ENCODE results near the gene CIB2.
"Not testable (repeated sequence)": the region's sequence is repeated elsewhere in the genome, so short reads cannot be mapped to it uniquely, and the experiment has no call there.

Gene CIB2

GRCh38 chr15:78131295-78132061 is at the start of gene CIB2:
CIB2 (minus strand) TSS chr15:78131445; CDS start chr15:78131215, 230 bp downstream.
- DNase-seq = peak; percentile 81

- DNase-seq = no peak
Measured at GRCh38 chr15:78179906-78180305, 48.7 kb upstream of the CIB2 start.

- no peak for DNase-seq
Measured at GRCh38 chr15:78179286-78179840, 48.1 kb upstream of the CIB2 start.

- no peak for DNase-seq
Measured at GRCh38 chr15:78178064-78178463, 46.8 kb upstream of the CIB2 start.

GRCh38 chr15:78177447-78177873 is 46.2 kb upstream of the CIB2 start:
- DNase-seq = peak; percentile 32

- DNase-seq = no peak
Measured at GRCh38 chr15:78175330-78175729, 44.1 kb upstream of the CIB2 start.

- no peak for DNase-seq
Measured at GRCh38 chr15:78174401-78174800, 43.2 kb upstream of the CIB2 start.

- no peak for DNase-seq
Measured at GRCh38 chr15:78171864-78172472, 40.7 kb upstream of the CIB2 start.

GRCh38 chr15:78170848-78171773 is 39.9 kb upstream of the CIB2 start:
- DNase-seq = no peak

GRCh38 chr15:78168608-78169007 is 37.4 kb upstream of the CIB2 start:
- no peak for DNase-seq

GRCh38 chr15:78167227-78167888 is 36.1 kb upstream of the CIB2 start:
- DNase-seq = peak; percentile 46

- no peak for DNase-seq
Measured at GRCh38 chr15:78164010-78164409, 32.8 kb upstream of the CIB2 start.

- peak; percentile 33 for DNase-seq
Measured at GRCh38 chr15:78162038-78162437, 30.8 kb upstream of the CIB2 start.

- no peak for DNase-seq
Measured at GRCh38 chr15:78159395-78159794, 28.1 kb upstream of the CIB2 start.

GRCh38 chr15:78157203-78157602 is 26.0 kb upstream of the CIB2 start:
- no peak for DNase-seq

GRCh38 chr15:78156653-78157052 is 25.4 kb upstream of the CIB2 start:
- DNase-seq = no peak

GRCh38 chr15:78155355-78155939 is 24.2 kb upstream of the CIB2 start:
- DNase-seq = no peak

- no peak for DNase-seq
Measured at GRCh38 chr15:78154955-78155354, 23.7 kb upstream of the CIB2 start.

GRCh38 chr15:78151075-78151474 is 19.8 kb upstream of the CIB2 start:
- DNase-seq = not testable (repeated sequence)

- DNase-seq = no peak
Measured at GRCh38 chr15:78149805-78150751, 18.8 kb upstream of the CIB2 start.
